Breast epithelium (tissue), 4 donors: Measurements from ENCODE around the gene KCTD14. TPM values are rescaled to one million over a fixed set of nuclear protein-coding genes. Genes with fewer than 3 reads are reported as not detected.
"Not testable (repeated sequence)": the region's sequence is repeated elsewhere in the genome, so short reads cannot be mapped to it uniquely, and the experiment has no call there.

Experiments
- DNase-seq, 2 donors: peaks; one replicate each; pipeline ENCODE4 v3.0.0-alpha.2; 2019; ENCODE audit warnings: low spot score in 2 of 2
- H3K27ac ChIP-seq, 2 donors: fragments of 200-600 bp; sonication (generic) in 1 of 2; one replicate each; pipeline ENCODE4 v1.5.1; 2016 to 2019; ENCODE audit warnings: mild to moderate bottlenecking in 1 of 2
- H3K27me3 ChIP-seq, 2 donors: fragments of 200-600 bp; sonication (generic) in 1 of 2; one replicate each; pipeline versions ENCODE4 v1.5.1 to v1.6.0; 2017 to 2019; ENCODE audit warnings: control low read depth in 1 of 2, mild to moderate bottlenecking in 1 of 2
- H3K36me3 ChIP-seq: fragments of 200-600 bp; one replicate; pipeline ENCODE4 v1.5.1; 2019
- H3K4me1 ChIP-seq, 2 donors: fragments of 200-600 bp; sonication (generic); one replicate each; pipeline ENCODE4 v1.5.1; 2016 to 2019; ENCODE audit warnings: control low read depth in 1 of 2
- H3K4me3 ChIP-seq, 3 donors: fragments of 200-600 bp; sonication (generic); 1 replicate in 2 of 3; 2 replicates in 1 of 3; pipeline ENCODE4 v1.5.1; 2016 to 2019; ENCODE audit warnings: mild to moderate bottlenecking in 3 of 3, moderate library complexity in 2 of 3
- H3K9me3 ChIP-seq, 2 donors: fragments of 200-600 bp; sonication (generic) in 1 of 2; one replicate each; pipeline ENCODE4 v1.5.1; 2016 to 2019; ENCODE audit warnings: control low read depth in 1 of 2
- CTCF ChIP-seq, 3 donors: fragments of 450-650 bp; IDR thresholded peaks; one replicate each; pipeline ENCODE4 v1.5.1; 2016 to 2017; ENCODE audit warnings: antibody characterized with exemption in 3 of 3, mild to moderate bottlenecking in 3 of 3, moderate library complexity in 3 of 3
- POLR2A ChIP-seq: fragments of 450-650 bp; IDR thresholded peaks from one replicate; pipeline ENCODE4 v1.6.1; 2016; ENCODE audit warnings: antibody characterized with exemption, mild to moderate bottlenecking, moderate library complexity
- POLR2AphosphoS5 ChIP-seq, 3 donors: sonication (generic); formaldehyde crosslinking; IDR thresholded peaks; one replicate each; pipeline ENCODE4 v1.6.1; 2017; ENCODE audit warnings: antibody characterized with exemption in 3 of 3
- intact Hi-C: fragments of 100-400 bp; cut with DNase I; formaldehyde crosslinking; loops from one replicate; pipeline ENCODE4 v1.15.1; 2023; ENCODE audit warnings: low total_unique reads
- total RNA-seq, 3 donors: library from RNA; depleted of rRNA; stranded (reverse); fragments of >200 nt; gene quantifications; one replicate each; pipeline ENCODE4 v1.1.0, GENCODE V29; 2016

KCTD14 gene
- total RNA-seq, 3 donors from 2014 or later, result 0.64 to 22.4 (median 7.9) TPM

- no peaks in the 10 kb centered on the region for H3K9me3 ChIP-seq
- no peak overlapping the region for H3K27ac ChIP-seq
- no peak overlapping the region for H3K4me3 ChIP-seq
- no peaks in the 10 kb centered on the region for H3K36me3 ChIP-seq
- no peak for TF ChIP-seq POLR2AphosphoS5 (IDR thresholded peaks at IDR 0.05)
- TF ChIP-seq CTCF (IDR thresholded peaks at IDR 0.05), result peak; percentile 48 to 63 (median 57)
- TF ChIP-seq POLR2A, result no peak
- peak in 1 of 2 donors; percentile 26 for DNase-seq
- intact Hi-C loops, result no loop called here
- no peaks in the 10 kb centered on the region for H3K27me3 ChIP-seq
- H3K4me1 ChIP-seq, result no peaks in the 10 kb centered on the region
Measured at GRCh38 chr11:78000193-78000592, 22.9 kb downstream of the KCTD14 start.

- Histone ChIP-seq H3K27ac (no peak overlapping the region), H3K36me3 (no peaks in the 10 kb centered on the region), H3K9me3 (no peaks in the 10 kb centered on the region), H3K27me3 (no peaks in the 10 kb centered on the region), H3K4me1 (no peaks in the 10 kb centered on the region), H3K4me3 (no peak overlapping the region)
- TF ChIP-seq POLR2A (no peak), POLR2AphosphoS5 (IDR thresholded peaks at IDR 0.05) (no peak), CTCF (IDR thresholded peaks at IDR 0.05) (no peak)
- DNase-seq, result no peak
- intact Hi-C loops, result no loop called here
Measured at GRCh38 chr11:77999446-78000030, 23.5 kb downstream of the KCTD14 start.

- no peaks in the 10 kb centered on the region for H3K9me3 ChIP-seq
- no peaks in the 10 kb centered on the region for H3K27me3 ChIP-seq
- no peaks in the 10 kb centered on the region for H3K36me3 ChIP-seq
- DNase-seq, result peak; percentile 98 to 99
- H3K4me3 ChIP-seq, result peak within 1 kb of the TSS; percentile 55 to 63 (median 62)
- H3K4me1 ChIP-seq, result peaks cover 0 to 10% of the 10 kb centered on the region in 2 donors
- no peak for TF ChIP-seq CTCF (IDR thresholded peaks at IDR 0.05)
- peak; percentile 70 to 86 (median 80) for TF ChIP-seq POLR2AphosphoS5 (IDR thresholded peaks at IDR 0.05)
- intact Hi-C loops, result no loop called here
- peak within 1 kb of the TSS; percentile 66 to 86 for H3K27ac ChIP-seq
Measured at GRCh38 chr11:77994434-77995362, 28.4 kb downstream of the KCTD14 start, which contains the start of gene INTS4. Gene INTS4 (minus strand): TSS chr11:77994668. CDS start chr11:77994643, 25 bp downstream.

- DNase-seq, result no peak
- no peaks in the 10 kb centered on the region for H3K9me3 ChIP-seq
- H3K4me1 ChIP-seq, result peaks cover 0 to 10% of the 10 kb centered on the region in 2 donors
- TF ChIP-seq POLR2A (no peak), POLR2AphosphoS5 (IDR thresholded peaks at IDR 0.05) (no peak), CTCF (IDR thresholded peaks at IDR 0.05) (no peak)
- intact Hi-C loops, result no loop called here
- H3K36me3 ChIP-seq, result no peaks in the 10 kb centered on the region
- peak overlapping the region in 1 of 2 donors; percentile 66 for H3K27ac ChIP-seq
- no peaks in the 10 kb centered on the region for H3K27me3 ChIP-seq
- peak overlapping the region; percentile 55 to 63 (median 62) for H3K4me3 ChIP-seq
Measured at GRCh38 chr11:77993902-77994301, 29.2 kb downstream of the KCTD14 start.

GRCh38 chr11:77990981-77991380, 32.1 kb downstream of the KCTD14 start:
- Histone ChIP-seq H3K9me3 (no peaks in the 10 kb centered on the region), H3K4me3 (no peak overlapping the region), H3K27ac (no peak overlapping the region), H3K36me3 (no peaks in the 10 kb centered on the region), H3K4me1 (peaks cover 0 to 10% of the 10 kb centered on the region in 2 donors), H3K27me3 (no peaks in the 10 kb centered on the region)
- intact Hi-C loops, result no loop called here
- no peak for DNase-seq
- TF ChIP-seq POLR2AphosphoS5 (IDR thresholded peaks at IDR 0.05), result no peak

- H3K4me1 ChIP-seq, intact Hi-C loops, H3K4me3 ChIP-seq, DNase-seq, H3K27me3 ChIP-seq, H3K9me3 ChIP-seq, H3K36me3 ChIP-seq, H3K27ac ChIP-seq: not testable (repeated sequence)
Measured at GRCh38 chr11:77986456-77986855, 36.6 kb downstream of the KCTD14 start.
